Measurements from ENCODE around the gene FBXL3. TPM values are rescaled to one million over a fixed set of nuclear protein-coding genes. Genes with fewer than 3 reads are reported as not detected.
"Not testable (repeated sequence)": the region's sequence is repeated elsewhere in the genome, so short reads cannot be mapped to it uniquely, and the experiment has no call there.

The FBXL3 gene
- total RNA-seq, 1 donor from 2014 or later: 44.9 TPM

- no peak for DNase-seq (ENCODE audit: low spot score)
Observed at GRCh38 chr13:76983676-76984075, 43.3 kb downstream of the FBXL3 start.

GRCh38 chr13:76982061-76982460, 44.9 kb downstream of the FBXL3 start:
- no peak for DNase-seq (ENCODE audit: low spot score)

- DNase-seq (ENCODE audit: low spot score): peak; percentile 94
Observed at GRCh38 chr13:76980075-76980718, 46.8 kb downstream of the FBXL3 start.

GRCh38 chr13:76976929-76977328, 50.0 kb downstream of the FBXL3 start:
- DNase-seq (ENCODE audit: low spot score): no peak

GRCh38 chr13:76976490-76976889, 50.5 kb downstream of the FBXL3 start:
- DNase-seq (ENCODE audit: low spot score): no peak

GRCh38 chr13:76975863-76976262, 51.1 kb downstream of the FBXL3 start:
- no peak for DNase-seq (ENCODE audit: low spot score)

- no peak for DNase-seq (ENCODE audit: low spot score)
Observed at GRCh38 chr13:76974618-76974975, 52.4 kb downstream of the FBXL3 start.

- DNase-seq (ENCODE audit: low spot score): no peak
Observed at GRCh38 chr13:76973920-76974617, 52.9 kb downstream of the FBXL3 start.

- DNase-seq (ENCODE audit: low spot score): no peak
Observed at GRCh38 chr13:76971851-76972829, 54.8 kb downstream of the FBXL3 start.

GRCh38 chr13:76971215-76971614, 55.7 kb downstream of the FBXL3 start:
- DNase-seq (ENCODE audit: low spot score): no peak

GRCh38 chr13:76969488-76970365, 57.2 kb downstream of the FBXL3 start:
- DNase-seq (ENCODE audit: low spot score): no peak

GRCh38 chr13:76968041-76968440, 58.9 kb downstream of the FBXL3 start:
- no peak for DNase-seq (ENCODE audit: low spot score)

GRCh38 chr13:76967031-76967430, 59.9 kb downstream of the FBXL3 start:
- no peak for DNase-seq (ENCODE audit: low spot score)

GRCh38 chr13:76965759-76966421, 61.1 kb downstream of the FBXL3 start:
- DNase-seq (ENCODE audit: low spot score): no peak

GRCh38 chr13:76959734-76960133, 67.2 kb downstream of the FBXL3 start:
- not testable (repeated sequence) for DNase-seq (ENCODE audit: low spot score)

- DNase-seq (ENCODE audit: low spot score): no peak
Observed at GRCh38 chr13:76958841-76959432, 68.0 kb downstream of the FBXL3 start.

GRCh38 chr13:76955661-76956060, 71.3 kb downstream of the FBXL3 start:
- DNase-seq (ENCODE audit: low spot score): no peak

All from mesenteric fat pad (tissue), 1 donor.